HG02973 (cell line): ENCODE measurements around the gene ARMH2.

ENCODE experiments used
- ATAC-seq: cut with Tn5 transposase; IDR thresholded peaks from one replicate; pipeline ENCODE4 v1.9.1; 2021; ENCODE audit warnings: moderate library complexity; ENCODE audit not compliant: unreplicated experiment

Gene ARMH2

DNA sequence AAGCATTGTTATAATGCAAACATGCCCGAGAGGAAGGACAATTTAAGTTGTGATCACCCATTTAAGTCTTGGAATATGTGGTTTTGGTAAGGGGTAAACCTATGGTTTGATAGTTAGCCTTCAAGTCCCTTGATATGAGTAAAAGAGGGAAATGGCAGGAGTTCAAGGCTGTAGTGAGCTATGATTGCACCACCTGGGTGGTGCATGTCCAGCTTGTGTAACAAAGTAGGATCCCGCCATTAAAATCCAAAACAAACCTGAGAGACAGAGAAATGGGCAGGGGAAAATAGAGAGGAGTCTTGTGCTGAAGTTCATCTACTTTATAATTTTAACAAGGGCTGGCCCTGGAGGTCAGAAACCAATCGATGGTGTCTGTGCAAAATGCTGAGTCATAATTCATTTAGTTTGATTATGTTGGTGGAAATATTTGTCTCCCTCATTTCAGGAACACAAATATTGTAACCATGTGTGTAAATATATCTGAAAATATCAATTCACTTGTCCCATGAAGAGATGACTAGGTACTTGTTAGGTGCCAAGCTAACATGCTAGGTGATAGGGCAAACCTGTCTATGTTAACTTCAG is 23.2 kb upstream of the ARMH2 start:
- ATAC-seq = no peak

DNA sequence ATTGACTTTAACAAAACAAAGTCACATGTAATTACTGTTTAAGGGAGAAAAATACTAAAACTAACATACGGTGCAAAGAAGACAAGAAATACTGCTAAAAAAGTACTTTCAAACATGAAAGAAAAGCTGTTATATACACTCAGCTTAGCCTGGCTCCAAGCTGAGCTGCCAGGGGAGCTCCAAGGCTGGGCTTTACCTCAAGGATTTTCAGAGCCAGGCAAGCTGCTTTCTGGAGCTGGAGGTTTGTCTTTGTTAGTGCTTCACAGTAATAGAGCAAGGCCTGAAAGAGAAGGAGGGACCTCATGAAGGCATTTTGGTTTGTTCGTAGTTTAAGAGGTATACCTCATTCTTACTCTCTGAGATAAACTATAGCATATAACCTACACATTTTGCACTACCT is 19.6 kb upstream of the ARMH2 start:
- no peak for ATAC-seq

GRCh38 chr6:24809728-24810127 is 11.0 kb upstream of the ARMH2 start:
- no peak for ATAC-seq

GRCh38 chr6:24807584-24807983 is 8.9 kb upstream of the ARMH2 start:
- no peak for ATAC-seq

- ATAC-seq = no peak
Observed at GRCh38 chr6:24802271-24803059, 3.7 kb upstream of the ARMH2 start.

DNA sequence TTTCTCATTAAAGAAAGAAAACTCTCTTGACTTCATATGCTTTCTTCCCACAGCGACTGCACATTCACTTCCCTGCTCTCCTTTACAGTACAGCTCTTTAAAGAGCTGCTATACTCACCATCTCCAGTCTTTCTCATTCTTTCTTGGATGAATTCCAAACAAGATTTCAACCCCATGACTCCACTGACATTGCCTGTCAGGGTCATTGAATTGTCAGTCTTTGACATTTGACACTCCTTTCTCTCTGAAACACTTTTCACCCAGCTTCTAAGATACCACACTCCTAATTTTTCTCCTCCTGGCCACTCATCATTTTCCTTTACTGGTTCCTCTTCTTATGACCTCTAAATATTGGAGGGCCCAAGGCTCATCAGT is 811 bp upstream of the ARMH2 start:
- no peak for ATAC-seq

GRCh38 chr6:24797596-24798216 is 1.0 kb downstream of the ARMH2 start:
- ATAC-seq = no peak

- ATAC-seq = no peak
Observed at GRCh38 chr6:24796616-24797290, 2.0 kb downstream of the ARMH2 start.

DNA sequence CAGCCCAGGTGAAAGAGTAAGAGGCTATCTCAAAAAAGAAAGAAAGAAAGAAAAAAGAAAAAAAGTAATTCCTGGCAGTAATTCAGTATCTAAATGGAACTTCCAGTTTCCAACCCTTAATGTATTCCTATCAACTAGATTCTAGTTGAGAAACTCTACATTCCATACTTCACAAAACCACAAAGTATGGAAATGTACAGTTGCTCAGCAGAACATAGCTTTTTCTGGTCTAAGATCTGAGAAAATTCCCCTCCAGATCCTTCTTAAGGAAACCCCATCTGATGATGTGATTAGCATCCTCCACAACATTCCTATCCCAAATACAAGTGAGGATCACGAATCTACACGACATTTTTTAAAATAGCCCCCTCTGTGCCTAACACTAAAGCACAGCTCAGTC is 3.6 kb downstream of the ARMH2 start:
- no peak for ATAC-seq

DNA sequence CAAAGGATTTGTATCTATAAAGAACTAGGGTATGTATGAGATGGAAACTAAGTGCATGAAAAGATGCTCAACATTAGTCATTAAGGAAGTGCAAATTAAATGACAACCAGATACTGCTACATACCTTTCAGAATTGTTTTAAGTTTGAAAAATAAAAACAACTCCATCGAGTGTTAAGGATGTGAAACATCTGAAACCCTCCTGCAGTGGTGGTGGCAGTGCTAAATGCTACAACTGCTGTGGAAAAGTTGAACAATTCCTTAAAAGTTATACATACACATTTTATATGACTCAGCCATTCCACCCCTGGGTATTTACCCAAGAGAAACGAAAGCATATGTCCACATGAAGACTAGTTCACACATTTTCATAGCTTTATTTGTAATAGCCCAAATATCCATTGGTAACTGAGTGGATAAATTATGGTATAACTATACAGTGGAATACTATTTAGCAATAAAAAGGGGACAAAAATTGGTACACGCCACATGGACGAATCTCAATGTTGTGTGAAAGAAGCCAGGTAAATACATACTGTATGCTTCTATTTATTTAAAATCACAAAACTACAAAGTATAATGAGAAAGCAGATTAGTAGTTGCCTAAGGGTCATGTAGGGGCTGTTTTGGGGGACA is 10.6 kb downstream of the ARMH2 start:
- no peak for ATAC-seq

GRCh38 chr6:24780206-24780605 is 18.5 kb downstream of the ARMH2 start:
- ATAC-seq = no peak

- ATAC-seq = no peak
Observed at GRCh38 chr6:24779416-24780016, 19.2 kb downstream of the ARMH2 start.

- no peak for ATAC-seq
Observed at GRCh38 chr6:24778878-24779277, 19.8 kb downstream of the ARMH2 start.

DNA sequence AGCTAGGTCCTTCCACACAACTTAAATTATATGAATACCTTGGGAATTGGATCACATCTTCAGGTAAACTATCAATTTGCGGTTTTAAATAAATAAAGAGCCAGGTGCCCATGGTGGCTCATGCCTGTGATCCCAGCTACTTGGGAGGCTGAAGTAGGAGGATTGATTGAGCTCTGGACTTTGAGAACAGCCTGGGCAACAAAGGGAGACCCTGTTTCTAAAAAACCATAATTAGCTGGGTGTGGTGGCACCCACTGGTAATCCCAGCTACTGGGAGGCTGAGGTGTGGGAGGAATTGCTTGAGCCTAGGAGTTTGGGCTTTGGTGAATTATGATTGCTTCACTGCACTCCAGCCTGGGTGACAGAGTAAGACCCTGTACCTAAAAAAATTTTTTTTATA is 20.6 kb downstream of the ARMH2 start:
- no peak for ATAC-seq

- ATAC-seq = no peak
Observed at GRCh38 chr6:24777227-24777626, 21.5 kb downstream of the ARMH2 start.

DNA sequence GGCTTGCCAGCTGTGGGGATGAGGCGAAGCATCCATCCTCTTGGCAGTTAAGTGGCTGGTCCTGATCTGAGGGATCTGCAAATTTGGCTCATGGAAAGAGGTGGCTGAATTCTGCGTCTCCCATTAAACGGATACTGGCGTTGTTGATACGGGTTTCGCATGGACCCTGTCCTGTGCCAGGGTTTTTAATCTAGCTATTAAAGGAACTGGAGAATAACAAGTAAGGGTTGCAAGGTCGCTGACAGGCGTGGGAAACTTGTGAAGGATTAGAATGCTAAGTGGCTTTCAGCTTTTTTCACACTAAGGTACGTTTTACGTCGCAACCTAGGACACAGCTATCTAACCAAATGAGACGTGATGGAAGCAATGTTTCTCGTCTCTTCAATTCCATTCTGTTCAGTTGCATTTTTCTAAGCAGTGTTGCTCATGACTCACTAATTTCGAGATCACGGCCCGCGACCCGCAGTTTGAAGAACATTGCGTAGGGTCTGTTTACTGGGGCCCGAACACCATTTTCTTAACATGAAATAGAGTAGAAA is 23.1 kb downstream of the ARMH2 start:
- no peak for ATAC-seq

GRCh38 chr6:24774696-24775519 is 23.8 kb downstream of the ARMH2 start, which contains the start of gene GMNN:
TSS of gene GMNN (plus strand) at chr6:24774937. CDS start at chr6:24777247, 2,310 bp downstream.
- ATAC-seq = peak; percentile 87

DNA sequence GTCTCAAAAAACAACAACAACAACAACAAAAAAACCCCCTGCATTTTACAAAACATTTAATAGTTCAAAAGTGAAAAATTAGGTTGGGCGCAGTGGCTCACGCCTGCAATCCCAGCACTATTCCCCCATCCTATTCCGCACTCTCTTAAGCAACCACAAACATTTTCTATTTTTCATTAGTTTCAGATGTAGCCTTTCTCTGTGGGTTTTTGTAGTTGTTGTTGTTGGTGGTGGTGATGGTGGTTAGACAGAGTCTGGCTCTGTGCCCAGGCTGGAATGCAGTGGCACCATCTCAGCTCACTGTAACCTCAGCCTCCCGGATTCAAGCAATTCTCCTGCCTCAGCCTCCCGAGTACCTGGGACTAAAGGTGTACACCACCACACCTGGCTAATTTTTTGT is 30.4 kb downstream of the ARMH2 start:
- no peak for ATAC-seq

GRCh38 chr6:24766680-24767462 is 31.8 kb downstream of the ARMH2 start:
- no peak for ATAC-seq
